ENCODE results near the gene SOD2. TPM values are rescaled to one million over a fixed set of nuclear protein-coding genes. Genes with fewer than 3 reads are reported as not detected.

Gene SOD2
- polyA plus RNA-seq, 1 donor from 2014 or later = 137 TPM

- H2AFZ ChIP-seq (ENCODE audit: low read depth, low read length) = no peak overlapping the region
- H4K20me1 ChIP-seq (ENCODE audit: insufficient read depth) = no peaks in the 10 kb centered on the region
- H3K27ac ChIP-seq (ENCODE audit: low read length) = no peak overlapping the region
- no peaks in the 10 kb centered on the region for H3K9me2 ChIP-seq (ENCODE audit: insufficient read depth, low read length)
- H3K27me3 ChIP-seq (ENCODE audit: insufficient read depth, low read depth, low read length) = no peaks in the 10 kb centered on the region
- H3K9ac ChIP-seq (ENCODE audit: low read length) = no peak overlapping the region
- no peak overlapping the region for H3K4me3 ChIP-seq (ENCODE audit: low read length)
- no peaks in the 10 kb centered on the region for H3K9me3 ChIP-seq (ENCODE audit: low read length)
- H3F3A ChIP-seq (ENCODE audit: insufficient read depth, low read length, poor library complexity, severe bottlenecking) = no peaks in the 10 kb centered on the region
- peaks cover 14% of the 10 kb centered on the region for H3K79me2 ChIP-seq (replicated peaks; ENCODE audit: insufficient read depth, low read length)
- no peak for TF ChIP-seq RAD21 (conservative IDR thresholded peaks at IDR 0.05)
- TF ChIP-seq TAF1 (IDR thresholded peaks at IDR 0.05; ENCODE audit: low read depth) = no peak
- no peak for TF ChIP-seq CTCF (IDR thresholded peaks at IDR 0.05; ENCODE audit: poor library complexity, severe bottlenecking)
- no peak for TF ChIP-seq REST (IDR thresholded peaks at IDR 0.05; ENCODE audit: borderline replicate concordance)
- no peak for TF ChIP-seq EZH2 (IDR thresholded peaks at IDR 0.05; ENCODE audit: borderline replicate concordance, insufficient read depth, low read length, poor library complexity, severe bottlenecking)
- TF ChIP-seq SMC3 (conservative IDR thresholded peaks at IDR 0.05; ENCODE audit: poor library complexity) = no peak
- TF ChIP-seq MXI1 (conservative IDR thresholded peaks at IDR 0.05; ENCODE audit: poor library complexity, severe bottlenecking) = no peak
- no peak for TF ChIP-seq POLR2AphosphoS5 (IDR thresholded peaks at IDR 0.05)
- H3K36me3 ChIP-seq (ENCODE audit: insufficient read depth, low read length) = no peaks in the 10 kb centered on the region
- no peak overlapping the region for H3K4me2 ChIP-seq (ENCODE audit: low read length)
These were observed 25.6 kb upstream of the SOD2 start for GRCh38 chr6:159718634-159719033.

GRCh38 chr6:159716247-159717096 is 23.4 kb upstream of the SOD2 start:
- no peaks in the 10 kb centered on the region for H3K9me2 ChIP-seq (ENCODE audit: insufficient read depth, low read length)
- no peak overlapping the region for H3K27ac ChIP-seq (ENCODE audit: low read length)
- no peak overlapping the region for H3K4me2 ChIP-seq (ENCODE audit: low read length)
- no peak overlapping the region for H3K9ac ChIP-seq (ENCODE audit: low read length)
- H3F3A ChIP-seq (ENCODE audit: insufficient read depth, low read length, poor library complexity, severe bottlenecking) = no peaks in the 10 kb centered on the region
- no peak overlapping the region for H2AFZ ChIP-seq (ENCODE audit: low read depth, low read length)
- TF ChIP-seq REST (IDR thresholded peaks at IDR 0.05; ENCODE audit: borderline replicate concordance) (no peak), TAF1 (IDR thresholded peaks at IDR 0.05; ENCODE audit: low read depth) (no peak), POLR2AphosphoS5 (IDR thresholded peaks at IDR 0.05) (no peak), RAD21 (conservative IDR thresholded peaks at IDR 0.05) (no peak), EP300 (conservative IDR thresholded peaks at IDR 0.05; ENCODE audit: poor library complexity, severe bottlenecking) (no peak), MXI1 (conservative IDR thresholded peaks at IDR 0.05; ENCODE audit: poor library complexity, severe bottlenecking) (no peak), CTCF (IDR thresholded peaks at IDR 0.05; ENCODE audit: poor library complexity, severe bottlenecking) (no peak), EZH2 (IDR thresholded peaks at IDR 0.05; ENCODE audit: borderline replicate concordance, insufficient read depth, low read length, poor library complexity, severe bottlenecking) (no peak), SMC3 (conservative IDR thresholded peaks at IDR 0.05; ENCODE audit: poor library complexity) (no peak)
- no peak overlapping the region for H3K4me3 ChIP-seq (ENCODE audit: low read length)
- H3K79me2 ChIP-seq (replicated peaks; ENCODE audit: insufficient read depth, low read length) = peaks cover 9% of the 10 kb centered on the region
- no peaks in the 10 kb centered on the region for H3K9me3 ChIP-seq (ENCODE audit: low read length)
- H4K20me1 ChIP-seq (ENCODE audit: insufficient read depth) = no peaks in the 10 kb centered on the region
- H3K27me3 ChIP-seq (ENCODE audit: insufficient read depth, low read depth, low read length) = no peaks in the 10 kb centered on the region
- H3K36me3 ChIP-seq (ENCODE audit: insufficient read depth, low read length) = no peaks in the 10 kb centered on the region

Measured in neural cell (in vitro differentiated cells).